DMS79 (cell line): ENCODE measurements around the gene MYRFL.

Experiments
- DNase-seq: peaks from one replicate; lab custom pipeline; 2025; lab: John Stamatoyannopoulos, UW

Gene MYRFL

GRCh38 chr12:69932676-69933552 lies 107.9 kb downstream of the MYRFL start:
- no peak for DNase-seq

- DNase-seq: no peak
Observed at GRCh38 chr12:69934011-69934410, 109.0 kb downstream of the MYRFL start.

GRCh38 chr12:69935651-69936100 lies 110.6 kb downstream of the MYRFL start:
- no peak for DNase-seq

GRCh38 chr12:69936214-69936731 lies 111.2 kb downstream of the MYRFL start:
- no peak for DNase-seq

- DNase-seq: no peak
Observed at GRCh38 chr12:69936766-69937165, 111.7 kb downstream of the MYRFL start.

GRCh38 chr12:69947123-69947522 lies 122.1 kb downstream of the MYRFL start:
- no peak for DNase-seq

GRCh38 chr12:69947897-69948296 lies 122.9 kb downstream of the MYRFL start:
- DNase-seq: no peak

DNA sequence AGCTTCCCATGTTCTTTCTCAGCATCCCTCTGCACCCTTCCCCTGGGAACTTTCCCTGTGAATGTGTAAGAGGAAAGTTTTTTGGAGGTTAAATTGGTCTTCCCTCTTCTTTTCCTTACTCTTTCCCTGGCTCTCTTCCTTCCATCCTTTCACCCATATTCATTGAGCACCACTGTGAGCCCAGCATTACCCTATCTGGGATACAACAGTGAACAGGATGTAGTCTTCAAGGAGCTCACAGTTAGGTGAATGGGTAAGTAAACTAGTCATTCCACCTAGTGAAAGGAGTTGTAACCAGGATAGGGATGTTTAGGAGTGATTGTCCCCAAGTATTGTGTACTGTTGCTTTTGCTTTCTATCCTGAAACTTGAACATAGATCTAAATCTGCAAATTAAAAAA lies 123.8 kb downstream of the MYRFL start:
- DNase-seq: no peak

DNA sequence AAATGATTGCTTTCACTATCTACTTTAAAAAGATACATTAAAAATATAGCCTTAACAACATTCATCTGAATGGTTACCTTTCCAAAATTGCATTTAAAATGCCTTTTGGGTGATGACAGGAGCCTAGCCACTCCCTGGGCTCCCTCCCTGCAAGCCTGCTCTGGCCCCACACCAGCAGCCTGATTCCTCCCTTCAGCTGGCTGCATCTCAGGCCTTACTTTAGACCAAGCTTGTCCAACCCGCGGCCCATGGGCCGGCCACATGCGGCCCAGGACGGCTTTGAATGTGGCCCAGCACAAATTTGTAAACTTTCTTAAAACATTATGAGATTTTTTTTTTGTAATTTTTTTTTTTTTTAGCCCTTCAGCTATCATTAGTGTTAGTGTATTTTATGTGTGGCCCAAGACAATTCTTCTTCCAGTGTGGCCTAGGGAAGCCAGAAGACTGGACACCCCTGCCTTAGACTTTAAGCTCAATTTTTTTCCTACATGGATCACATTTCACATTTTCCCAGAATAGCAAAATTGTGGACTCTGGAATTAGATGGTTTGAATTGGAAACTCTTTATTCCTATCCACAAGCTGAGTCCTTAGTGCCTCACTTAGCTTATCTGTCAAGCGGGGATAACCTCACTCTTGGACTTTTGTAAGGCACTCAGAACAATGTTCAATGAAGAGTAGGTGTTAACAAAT lies 124.4 kb downstream of the MYRFL start:
- no peak for DNase-seq

DNA sequence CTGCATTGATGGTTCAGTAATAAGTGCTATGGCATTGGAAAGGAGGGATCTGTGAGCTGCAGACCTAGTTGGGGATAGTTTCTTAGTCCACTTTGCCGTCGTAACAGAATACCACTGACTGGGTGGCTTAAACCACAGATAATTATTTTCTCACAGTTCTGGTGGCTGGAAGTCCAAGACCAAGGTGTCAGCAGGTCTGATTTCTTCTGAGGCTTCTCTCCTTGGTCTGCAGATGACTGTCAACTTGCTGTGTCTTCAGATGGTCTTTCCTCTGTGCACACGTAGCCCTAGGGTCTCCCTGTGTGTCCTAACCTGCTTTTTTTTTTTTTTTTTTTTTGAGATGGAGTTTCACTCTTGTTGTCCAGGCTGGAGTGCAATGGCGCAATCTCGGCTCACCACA lies 126.1 kb downstream of the MYRFL start:
- no peak for DNase-seq

DNA sequence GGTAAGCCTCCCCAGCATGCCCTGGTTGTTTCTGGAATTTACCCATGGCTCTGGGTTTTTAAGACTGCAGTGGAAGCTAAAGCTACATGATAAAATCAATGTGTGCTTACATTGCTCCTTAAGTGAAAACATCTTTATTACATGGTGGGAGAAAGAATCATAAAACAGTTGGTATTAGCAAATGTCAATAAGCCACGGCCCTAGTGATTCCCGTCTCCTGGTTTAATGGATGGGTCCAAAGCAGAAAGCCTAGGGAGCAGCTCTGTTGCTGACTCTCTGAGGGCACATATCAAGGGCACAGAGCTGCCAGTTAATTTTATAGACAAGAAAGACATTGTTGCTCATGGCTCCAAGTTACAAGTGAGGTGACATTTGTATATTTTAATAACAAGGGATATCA lies 127.9 kb downstream of the MYRFL start:
- no peak for DNase-seq

- no peak for DNase-seq
Observed at GRCh38 chr12:69961246-69961645, 136.2 kb downstream of the MYRFL start.

DNA sequence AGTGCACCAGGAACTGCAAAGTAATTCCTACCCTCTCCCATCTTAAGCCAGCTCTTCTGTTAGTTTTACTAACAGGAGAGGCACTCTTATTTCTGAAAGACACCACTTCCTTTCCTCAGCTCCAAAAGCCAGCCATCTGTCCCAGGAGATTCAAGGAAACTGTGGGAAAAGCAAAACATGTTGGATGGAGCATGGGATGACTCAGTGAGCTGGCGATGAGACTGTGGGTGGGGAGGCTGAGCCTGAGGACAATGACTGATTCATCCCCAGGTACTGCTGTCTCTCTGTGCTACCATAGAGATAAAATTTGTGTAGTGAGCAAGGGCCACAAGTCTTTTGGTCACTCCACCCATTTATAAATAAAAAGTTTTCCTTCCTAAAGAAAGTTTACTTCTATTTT lies 141.4 kb downstream of the MYRFL start:
- no peak for DNase-seq

- DNase-seq: no peak
Observed at GRCh38 chr12:69966839-69967238, 141.8 kb downstream of the MYRFL start.

- no peak for DNase-seq
Observed at GRCh38 chr12:69969011-69969410, 144.0 kb downstream of the MYRFL start.

DNA sequence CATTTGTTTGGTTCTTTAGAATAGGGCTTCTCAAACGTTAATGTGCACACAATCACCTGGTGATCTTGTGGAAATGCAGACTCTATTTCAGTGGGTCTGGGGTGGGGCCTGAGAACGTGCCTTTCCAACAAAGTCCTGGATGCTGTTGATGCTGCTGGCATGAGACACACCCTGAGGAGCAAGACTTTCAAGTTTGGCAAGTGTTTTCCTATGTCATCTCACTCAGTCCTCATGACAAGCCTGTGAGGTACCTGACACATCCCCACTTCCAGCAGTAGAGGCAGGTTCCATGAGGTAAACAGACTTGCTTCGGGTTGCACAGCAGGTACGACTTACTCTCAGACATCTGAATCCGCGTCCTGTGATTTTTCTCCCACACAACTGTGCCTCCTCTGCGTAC lies 147.1 kb downstream of the MYRFL start:
- no peak for DNase-seq

GRCh38 chr12:69978020-69978419 lies 153.0 kb downstream of the MYRFL start:
- DNase-seq: no peak

DNA sequence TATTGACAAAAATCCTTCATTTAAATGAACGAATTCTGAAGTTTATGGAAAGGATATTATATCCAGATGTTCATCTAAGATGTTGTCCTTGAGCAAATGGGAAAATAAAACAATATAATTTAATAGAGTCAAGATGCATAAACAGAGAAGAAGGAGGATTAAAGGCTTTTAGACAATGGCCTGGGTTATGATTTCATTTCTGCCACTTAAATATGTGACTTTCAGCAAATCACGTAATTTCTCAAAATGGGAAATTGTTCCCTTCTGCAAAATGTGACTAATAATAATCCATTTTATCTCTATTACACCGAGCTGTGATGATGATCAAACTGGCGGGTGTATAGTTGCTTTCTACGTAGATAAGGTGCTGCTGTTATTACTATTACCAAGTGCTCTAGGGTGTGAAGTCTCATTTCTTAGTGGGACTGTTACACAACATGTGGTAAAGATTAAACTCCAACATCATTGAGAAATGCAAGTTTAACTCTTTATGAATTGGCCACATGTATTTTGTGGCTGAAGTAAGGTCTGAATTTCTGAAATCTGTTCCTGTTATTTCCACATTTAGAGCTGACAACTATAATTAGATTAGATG lies 157.0 kb downstream of the MYRFL start:
- DNase-seq: no peak

DNA sequence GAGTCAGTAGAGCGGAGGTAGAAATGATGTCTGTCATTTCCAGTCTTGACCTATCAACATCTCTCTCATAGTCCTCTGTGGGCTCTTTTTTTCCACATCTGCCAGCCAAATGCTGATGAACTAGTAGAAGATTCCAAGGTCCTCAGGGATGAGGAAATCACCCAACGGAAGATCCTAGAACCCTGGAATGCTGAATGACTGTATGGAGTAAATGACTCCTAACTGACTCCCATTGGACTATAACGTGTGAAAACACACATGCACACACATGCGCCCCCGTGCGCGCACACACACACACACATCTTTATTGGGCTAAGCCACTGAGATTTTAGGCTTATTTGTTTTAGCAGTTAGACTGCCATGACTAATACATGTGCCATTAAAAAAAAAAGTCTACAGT lies 159.2 kb downstream of the MYRFL start:
- DNase-seq: no peak

- DNase-seq: no peak
Observed at GRCh38 chr12:69985656-69986055, 160.6 kb downstream of the MYRFL start.

DNA sequence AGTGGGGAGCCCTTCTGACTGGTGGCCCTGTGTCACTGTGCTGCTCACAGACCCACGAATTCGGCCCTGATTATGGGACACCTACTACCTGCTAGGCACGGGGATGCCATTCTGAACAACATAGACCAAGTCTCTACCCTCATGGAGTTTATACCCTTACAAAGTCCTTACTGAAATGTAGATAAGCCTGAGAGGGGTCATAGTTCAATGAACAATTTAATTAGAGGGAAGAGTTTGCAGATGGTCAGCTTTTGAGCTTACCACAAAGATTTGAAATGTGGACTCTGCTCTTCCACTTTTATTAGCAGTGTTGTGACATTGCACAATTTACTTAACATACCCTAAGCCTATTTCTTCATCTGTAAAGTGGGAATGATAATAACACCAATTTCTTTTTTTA lies 161.1 kb downstream of the MYRFL start:
- no peak for DNase-seq

DNA sequence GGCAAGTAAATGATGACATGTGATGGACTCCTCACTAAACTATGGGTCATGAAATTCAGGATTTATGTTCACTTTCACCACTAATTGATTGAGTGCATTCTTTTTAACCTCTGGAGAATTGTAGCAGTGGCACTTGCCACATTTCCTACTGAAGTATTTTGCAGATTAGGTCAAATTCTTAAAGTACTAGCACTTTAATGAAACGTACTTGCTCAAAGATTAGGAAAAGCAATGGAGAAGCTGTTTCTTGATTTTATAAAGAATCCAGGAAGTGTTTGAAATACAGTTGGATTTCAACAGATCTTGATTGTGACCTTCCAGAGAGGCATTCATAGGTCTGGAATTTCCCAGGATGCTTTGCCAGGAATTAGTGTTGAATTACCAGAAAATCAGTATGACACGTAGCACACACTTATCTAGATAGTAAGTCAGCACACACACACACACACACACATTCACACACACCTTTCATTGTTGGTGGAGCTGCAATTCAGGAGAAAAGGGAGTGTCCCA lies 162.6 kb downstream of the MYRFL start:
- DNase-seq: no peak
